HG03196 (cell line): ENCODE results near the gene CELA3B.
"Not testable (repeated sequence)": the region's sequence is repeated elsewhere in the genome, so short reads cannot be mapped to it uniquely, and the experiment has no call there.

Experiments
- ATAC-seq: cut with Tn5 transposase; IDR thresholded peaks from one replicate; pipeline ENCODE4 v1.9.1; 2021; ENCODE audit not compliant: unreplicated experiment

CELA3B gene

DNA sequence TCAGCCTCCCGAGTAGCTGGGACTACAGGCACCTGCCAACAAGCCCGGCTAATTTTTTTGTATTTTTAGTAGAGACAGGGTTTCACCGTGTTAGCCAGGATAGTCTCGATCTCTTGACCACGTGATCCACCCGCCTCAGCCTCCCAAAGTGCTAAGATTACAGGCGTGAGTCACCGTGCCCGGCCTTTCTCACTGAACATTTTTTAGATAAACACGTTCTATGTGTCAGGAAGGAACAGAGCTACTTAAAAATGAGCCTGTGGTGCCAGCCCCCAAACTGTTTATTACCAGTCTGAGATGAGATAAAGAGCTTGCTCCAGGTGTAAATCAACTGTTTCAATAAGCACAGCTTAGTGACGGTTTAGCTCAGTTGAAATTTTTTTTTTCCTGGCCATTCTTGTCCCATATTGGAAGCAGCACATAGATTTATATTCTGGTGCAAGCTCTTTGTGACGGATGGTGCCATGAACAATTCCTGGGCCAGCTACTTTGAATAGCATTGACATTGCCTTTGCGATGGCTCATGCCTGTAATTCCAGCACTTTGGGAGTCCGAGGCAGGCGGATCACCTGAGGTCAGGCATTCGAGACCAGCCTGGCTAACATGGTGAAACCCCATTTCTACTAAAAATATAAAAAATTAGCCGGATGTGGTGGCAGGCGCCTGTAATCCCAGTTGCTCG lies 33.7 kb upstream of the CELA3B start:
- ATAC-seq: not testable (repeated sequence)

DNA sequence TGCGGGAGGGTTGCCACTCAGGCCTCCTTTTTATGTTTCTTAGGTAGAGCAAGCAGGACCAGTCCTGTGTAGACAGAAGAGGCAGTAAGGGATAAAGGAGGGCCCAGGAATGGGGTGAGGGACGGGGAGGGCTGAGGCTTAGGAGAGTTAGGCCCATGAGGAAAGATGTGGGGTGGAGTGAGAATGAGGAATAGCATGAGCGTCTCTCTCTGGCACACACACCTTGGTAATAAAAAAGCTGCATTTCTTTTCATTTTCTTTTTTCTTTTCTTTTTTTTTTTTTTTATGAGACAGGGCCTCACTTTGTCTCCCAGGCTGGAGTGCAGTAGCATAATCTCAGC lies 32.1 kb upstream of the CELA3B start:
- ATAC-seq: no peak

- ATAC-seq: no peak
These were observed 29.8 kb upstream of the CELA3B start for GRCh38 chr1:21946836-21947587.

DNA sequence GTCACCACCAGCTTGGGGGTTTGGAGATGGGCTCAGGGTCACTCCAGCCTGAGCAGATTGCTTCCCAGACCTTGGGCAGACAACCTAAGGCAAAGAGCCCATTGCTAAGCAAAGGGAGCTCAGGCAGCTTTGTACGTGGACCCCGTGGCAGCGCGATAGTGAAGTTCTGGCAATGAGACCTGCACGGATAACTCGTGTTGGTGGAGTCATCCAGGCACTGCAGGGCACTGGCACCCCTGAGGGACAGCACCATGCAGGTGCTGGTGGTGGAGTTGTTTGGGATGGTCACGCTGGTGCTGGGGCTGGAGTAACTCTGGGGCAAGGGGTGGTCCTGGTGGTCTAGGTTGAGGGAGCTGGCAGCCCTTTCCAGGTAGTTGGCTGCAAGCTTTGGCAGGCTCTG lies 26.1 kb upstream of the CELA3B start:
- no peak for ATAC-seq

DNA sequence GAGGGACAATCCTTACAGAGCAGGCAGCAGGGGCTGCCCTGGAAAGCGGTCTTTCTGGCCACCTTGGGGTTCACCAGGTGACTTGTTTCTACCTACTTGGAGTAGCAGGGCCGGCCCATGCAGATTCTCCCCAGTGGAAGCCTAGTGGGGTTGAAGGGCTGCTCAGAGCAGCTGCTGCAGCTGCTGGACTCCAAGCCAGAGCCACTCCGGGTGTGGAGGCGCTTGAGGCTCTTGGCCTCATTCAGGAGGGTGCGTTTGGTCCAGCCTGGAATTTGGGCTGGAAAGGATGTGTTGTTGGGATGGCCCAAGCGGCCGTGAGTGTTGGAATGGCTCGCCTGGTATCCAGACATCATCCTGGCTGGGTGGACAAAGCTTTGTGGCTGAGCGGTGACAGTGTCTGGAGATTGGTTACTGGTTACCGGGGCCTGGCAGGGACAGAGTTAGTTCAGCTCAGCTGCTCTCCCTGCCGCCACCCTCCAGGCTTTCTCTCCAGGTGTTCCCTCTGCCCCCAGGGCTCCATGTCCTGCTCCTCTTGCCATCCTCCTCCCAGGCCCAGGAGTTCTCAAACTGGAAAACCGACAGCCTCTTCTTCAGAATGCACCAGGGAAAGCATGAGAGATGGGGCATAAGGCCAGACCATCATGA lies 25.5 kb upstream of the CELA3B start:
- ATAC-seq: no peak

DNA sequence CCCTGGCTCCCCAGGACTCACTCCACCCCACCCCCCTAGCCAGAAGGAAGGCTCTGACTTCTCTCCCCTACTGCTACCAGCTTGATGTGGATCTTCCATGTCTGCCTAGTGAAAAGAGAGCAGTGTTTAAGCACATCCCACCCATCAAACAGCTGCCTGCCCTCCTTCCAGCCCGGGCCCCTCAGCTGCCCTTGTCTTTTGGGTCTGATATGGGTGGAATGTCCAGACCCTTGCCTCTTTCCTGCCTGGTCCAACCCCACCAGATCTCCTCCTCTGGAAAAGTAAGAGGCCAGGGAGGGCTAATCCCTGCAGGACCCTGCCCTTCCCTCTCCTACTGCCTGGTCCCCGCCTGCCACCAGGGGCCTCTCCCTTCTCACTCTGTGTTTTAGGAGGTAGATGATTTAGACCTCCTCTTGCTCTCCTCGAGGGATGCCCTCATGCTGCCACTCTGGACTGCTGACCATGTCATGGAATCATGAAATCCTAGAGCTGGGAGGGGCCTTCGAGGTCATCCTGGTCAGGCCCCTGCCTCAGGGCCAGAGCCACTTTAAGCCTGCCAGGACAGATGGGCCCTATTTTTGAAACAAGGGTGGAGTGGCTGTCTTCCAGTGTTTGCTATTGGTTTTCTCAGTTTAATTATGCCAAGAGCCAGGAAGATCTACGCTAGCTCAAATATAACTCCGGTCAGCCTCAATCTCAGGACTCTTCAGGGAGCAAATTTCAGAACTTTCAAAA lies 23.9 kb upstream of the CELA3B start:
- no peak for ATAC-seq

DNA sequence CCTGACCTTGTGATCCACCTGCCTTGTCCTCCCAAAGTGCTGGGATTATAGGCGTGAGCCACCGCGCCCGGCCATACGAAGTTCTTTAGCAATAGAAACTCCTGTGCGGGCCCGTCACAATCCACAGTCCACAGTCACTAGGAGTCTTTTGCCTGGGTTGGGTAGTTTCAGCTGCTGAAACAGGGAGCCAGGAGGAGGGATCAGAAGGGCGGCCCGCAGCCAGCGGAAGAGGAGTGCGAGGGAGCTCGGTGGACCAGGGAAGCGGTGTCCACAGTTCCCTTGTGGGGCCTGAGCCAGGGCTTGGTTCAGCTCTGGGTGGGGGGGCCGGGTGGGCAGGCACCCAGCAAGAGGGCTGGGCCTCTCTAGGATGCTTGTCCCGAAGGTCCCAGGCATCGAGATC lies 21.8 kb upstream of the CELA3B start:
- no peak for ATAC-seq

- no peak for ATAC-seq
These were observed 21.1 kb upstream of the CELA3B start for GRCh38 chr1:21955501-21956281.

DNA sequence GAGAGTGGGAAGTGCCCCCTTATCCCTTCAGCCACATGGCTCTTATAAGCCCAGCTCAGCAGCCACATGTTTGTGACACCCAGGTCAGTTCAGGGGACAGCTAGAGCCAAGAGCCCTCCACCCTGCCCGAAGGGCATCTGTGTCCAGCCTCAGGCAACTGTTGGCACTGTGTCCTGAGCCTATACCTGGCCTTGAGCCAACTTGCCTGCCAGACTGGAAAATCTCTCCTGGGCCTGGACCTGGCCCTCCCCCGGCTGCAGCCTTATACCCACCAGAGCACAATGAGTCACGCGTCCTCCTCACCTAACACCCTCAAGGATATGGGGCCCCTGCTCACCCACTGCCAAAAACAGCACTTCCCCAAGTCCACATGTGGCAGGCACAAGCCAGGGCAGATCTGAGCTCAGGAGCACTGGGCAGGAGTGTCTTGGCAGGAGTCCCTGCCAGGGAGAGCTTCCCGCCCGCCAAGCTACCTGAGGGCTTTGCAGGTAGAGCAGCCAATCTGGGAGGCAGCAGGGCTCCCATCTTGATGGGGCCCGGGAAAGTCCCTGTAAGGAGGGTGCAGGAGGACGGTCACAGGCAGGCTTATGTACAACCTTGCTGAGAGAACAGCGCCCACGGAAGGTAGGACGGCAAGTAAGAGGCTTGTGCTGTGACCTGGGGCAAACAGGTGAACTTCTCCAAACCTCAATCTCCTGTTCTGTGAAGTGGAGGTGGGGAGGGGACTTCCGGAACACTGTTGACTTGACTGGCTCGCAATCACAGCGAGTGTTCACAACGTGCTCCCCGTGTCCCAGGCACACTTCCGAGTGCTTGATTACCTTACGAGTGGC lies 19.9 kb upstream of the CELA3B start:
- no peak for ATAC-seq

DNA sequence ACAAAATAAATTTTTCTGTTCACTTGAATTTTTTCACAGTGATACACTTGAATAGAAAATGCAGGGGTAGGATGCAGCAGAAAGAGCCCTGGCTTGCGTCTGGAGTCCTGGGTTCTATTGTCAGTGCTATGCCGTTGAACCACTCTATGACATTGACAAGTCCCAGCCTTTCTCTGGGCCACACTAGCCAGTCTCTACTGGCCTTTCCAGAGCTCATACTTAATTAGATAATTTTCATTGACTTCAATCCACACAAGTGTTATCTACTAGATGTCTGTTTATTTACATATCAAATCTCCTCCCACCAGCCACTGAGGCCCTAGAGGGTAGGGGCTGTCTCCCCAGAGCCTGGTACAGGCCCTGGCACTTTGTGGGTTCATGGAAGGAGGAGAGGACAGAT lies 15.5 kb upstream of the CELA3B start:
- ATAC-seq: no peak

DNA sequence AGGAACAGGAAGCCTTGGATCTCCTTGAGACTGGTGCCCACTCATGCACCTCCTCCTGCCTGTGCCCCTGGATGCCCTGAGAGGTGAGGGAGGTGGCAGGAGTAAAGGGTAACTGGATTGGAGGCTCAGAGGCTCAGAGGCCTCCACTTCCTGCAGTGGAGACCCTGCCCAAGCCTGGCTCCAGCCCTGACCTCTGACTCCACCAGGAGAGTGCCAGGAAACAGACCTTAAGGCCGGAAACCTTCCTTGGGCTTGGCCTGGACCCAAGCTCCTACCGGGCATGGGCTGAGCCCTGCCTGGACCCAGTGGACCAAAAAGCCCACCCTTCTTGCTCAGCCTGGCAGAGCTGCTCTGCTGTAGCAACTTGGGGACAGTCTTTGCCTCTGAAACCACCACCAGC lies 15.0 kb upstream of the CELA3B start:
- ATAC-seq: no peak

GRCh38 chr1:21963477-21964217 lies 13.2 kb upstream of the CELA3B start:
- ATAC-seq: no peak

DNA sequence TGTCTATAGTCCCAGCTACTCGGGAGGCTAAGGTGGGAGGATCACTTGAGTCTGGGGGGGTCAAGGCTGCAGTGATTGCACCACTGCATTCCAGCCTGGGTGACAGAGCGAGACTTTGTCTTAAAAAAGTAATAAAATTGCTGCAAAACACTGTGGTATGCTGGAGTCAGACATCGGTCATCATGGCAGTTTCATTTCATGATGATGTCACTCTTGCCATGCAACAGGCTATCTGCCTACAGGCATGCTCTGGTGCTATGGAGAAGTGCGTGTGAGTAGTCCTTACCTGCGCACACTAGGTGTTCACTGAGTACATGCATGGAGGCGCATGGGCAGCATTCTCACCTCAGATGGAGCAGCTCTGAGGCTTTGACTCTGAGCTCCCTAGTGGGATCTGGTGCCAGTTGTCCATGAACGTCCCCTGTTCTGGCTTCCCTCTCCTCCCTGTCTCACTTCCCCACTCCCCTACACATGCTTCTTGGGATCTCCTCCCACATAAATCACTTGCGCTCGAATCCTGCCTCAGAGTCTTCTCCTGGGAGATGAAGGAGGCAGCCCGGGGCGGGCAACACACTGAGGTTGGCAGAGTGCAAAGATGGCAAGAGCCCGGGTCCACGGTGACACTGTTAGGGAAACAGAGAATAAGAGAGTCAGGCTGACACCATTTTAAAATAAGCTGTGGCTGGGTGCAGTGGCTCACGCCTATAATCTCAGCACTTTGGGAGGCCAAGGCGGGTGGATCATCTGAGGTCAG lies 10.4 kb upstream of the CELA3B start:
- ATAC-seq: no peak

DNA sequence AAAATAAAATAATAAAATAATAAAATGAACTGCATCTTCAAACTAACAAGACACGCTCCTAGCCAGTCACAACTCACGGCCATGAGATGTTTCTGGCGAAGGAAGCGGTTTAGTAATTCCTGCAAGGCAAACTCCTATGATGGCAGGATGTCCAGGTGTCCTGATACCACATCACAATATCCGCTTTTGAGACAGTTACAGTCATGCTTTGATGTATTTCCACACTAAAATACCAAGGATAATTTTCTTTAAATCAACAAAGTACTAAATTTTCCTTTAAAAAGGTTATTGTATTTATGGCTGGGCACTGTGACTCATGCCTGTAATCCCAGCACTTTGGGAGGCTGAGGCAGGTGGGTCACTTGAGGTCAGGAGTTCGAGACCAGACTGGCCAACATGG lies 9.6 kb upstream of the CELA3B start:
- not testable (repeated sequence) for ATAC-seq

- ATAC-seq: not testable (repeated sequence)
These were observed 7.8 kb upstream of the CELA3B start for GRCh38 chr1:21969066-21969465.

DNA sequence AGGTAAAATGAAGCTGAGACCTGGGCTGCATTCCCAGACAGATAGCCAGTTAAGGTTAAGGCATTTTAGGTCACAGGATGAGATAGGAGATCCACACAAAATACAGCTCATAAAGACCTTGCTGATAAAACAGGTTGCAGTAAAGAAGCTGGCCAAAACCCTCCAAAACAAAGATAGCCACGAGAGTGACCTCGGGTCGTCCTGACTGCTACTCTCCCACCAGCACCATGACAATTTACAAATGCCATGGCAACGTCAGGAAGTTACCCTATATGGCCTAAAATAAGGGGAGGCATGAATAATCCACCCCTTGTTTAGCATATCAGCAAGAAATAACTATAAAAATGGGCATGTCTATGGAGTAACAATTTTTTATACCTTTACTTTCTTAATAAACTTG lies 6.3 kb upstream of the CELA3B start:
- not testable (repeated sequence) for ATAC-seq

GRCh38 chr1:21972973-21973441 lies 3.8 kb upstream of the CELA3B start:
- not testable (repeated sequence) for ATAC-seq

DNA sequence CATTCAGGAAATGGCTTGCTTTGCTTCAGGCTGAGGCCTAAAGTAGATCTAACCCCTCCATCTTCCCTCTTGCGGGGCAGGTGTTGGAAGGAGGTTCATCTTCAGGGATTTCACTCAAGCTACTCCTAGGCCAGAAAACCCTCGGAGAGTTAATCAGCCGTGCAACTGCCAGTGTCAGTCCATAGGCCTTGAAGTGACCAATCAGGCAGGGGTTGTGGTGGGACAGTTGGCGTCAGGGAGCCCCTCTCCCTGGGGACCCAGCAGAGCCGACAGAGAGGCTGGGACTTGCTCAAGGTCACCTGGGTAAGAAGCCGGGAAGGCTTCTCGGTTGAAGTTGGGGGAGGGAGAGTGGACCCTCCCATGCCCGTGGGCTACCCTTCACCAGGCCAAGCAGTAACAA lies 2.9 kb upstream of the CELA3B start:
- not testable (repeated sequence) for ATAC-seq
